ENCODE measurements around the gene SLC25A26. TPM values are rescaled to one million over a fixed set of nuclear protein-coding genes. Genes with fewer than 3 reads are reported as not detected.

SLC25A26 gene
- polyA plus RNA-seq, 1 donor (not counting 4 experiments of a cell fraction or from before 2014, with no cell fraction given) = 25.2 TPM

DNA sequence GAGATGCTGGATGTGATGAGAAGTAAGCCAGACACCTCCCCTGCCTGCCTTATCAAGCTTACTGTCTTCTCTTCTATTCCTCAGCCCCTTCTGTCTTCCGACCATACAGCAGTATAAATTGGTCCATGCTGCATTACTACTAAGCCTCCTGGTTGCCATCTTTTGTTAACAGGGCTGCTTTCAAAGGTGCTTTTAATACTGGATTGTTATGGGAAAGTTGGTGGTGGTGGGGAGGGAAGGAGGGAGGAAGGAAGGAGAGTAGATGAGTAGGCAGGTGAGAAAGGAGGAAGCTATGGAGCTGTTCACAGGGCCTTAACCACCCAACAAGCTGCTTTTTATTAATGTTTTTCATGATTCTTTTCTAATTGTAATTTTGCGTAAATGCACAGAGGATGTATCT, 114.9 kb downstream of the SLC25A26 start:
- TF ChIP-seq EZH2 (IDR thresholded peaks at IDR 0.05; ENCODE audit: low read length) = no peak
- TF ChIP-seq, protein P1, sequence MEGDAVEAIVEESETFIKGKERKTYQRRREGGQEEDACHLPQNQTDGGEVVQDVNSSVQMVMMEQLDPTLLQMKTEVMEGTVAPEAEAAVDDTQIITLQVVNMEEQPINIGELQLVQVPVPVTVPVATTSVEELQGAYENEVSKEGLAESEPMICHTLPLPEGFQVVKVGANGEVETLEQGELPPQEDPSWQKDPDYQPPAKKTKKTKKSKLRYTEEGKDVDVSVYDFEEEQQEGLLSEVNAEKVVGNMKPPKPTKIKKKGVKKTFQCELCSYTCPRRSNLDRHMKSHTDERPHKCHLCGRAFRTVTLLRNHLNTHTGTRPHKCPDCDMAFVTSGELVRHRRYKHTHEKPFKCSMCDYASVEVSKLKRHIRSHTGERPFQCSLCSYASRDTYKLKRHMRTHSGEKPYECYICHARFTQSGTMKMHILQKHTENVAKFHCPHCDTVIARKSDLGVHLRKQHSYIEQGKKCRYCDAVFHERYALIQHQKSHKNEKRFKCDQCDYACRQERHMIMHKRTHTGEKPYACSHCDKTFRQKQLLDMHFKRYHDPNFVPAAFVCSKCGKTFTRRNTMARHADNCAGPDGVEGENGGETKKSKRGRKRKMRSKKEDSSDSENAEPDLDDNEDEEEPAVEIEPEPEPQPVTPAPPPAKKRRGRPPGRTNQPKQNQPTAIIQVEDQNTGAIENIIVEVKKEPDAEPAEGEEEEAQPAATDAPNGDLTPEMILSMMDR (optimal IDR thresholded peaks at IDR 0.05 in 1 of 3, IDR thresholded peaks at IDR 0.05 in 1 of 3, conservative IDR thresholded peaks at IDR 0.05 in 1 of 3; ENCODE audit: extremely low read depth in 1 of 3, insufficient read depth in 2 of 3, low read length in 3 of 3) = no peak
- no peaks in the 10 kb centered on the region for H3K79me2 ChIP-seq (ENCODE audit: control insufficient read depth, insufficient read depth, low read length)
- H4K20me1 ChIP-seq (ENCODE audit: control insufficient read depth, extremely low read depth, insufficient read depth, low read length) = no peaks in the 10 kb centered on the region
- no peak overlapping the region for H3K4me3 ChIP-seq (ENCODE audit: control insufficient read depth in 2 of 3, extremely low read depth in 1 of 3, insufficient read depth in 2 of 3, low read depth in 1 of 3, low read length in 3 of 3)
- H2AFZ ChIP-seq (ENCODE audit: control insufficient read depth, low read length) = no peak overlapping the region
- H3K27me3 ChIP-seq (ENCODE audit: control insufficient read depth, extremely low read depth, insufficient read depth, low read length) = no peaks in the 10 kb centered on the region
- dilution Hi-C loops (cut with MboI; ENCODE audit: extremely low pct_ligation_motif_present, low sequenced_read_pairs) = no loop called here
- no peaks in the 10 kb centered on the region for H3K4me1 ChIP-seq (ENCODE audit: control insufficient read depth, extremely low read depth, insufficient read depth, low read length)
- no peaks in the 10 kb centered on the region for H3K36me3 ChIP-seq (ENCODE audit: control insufficient read depth in 2 of 2, extremely low read depth in 1 of 2, insufficient read depth in 2 of 2, low read length in 2 of 2)
- H3K9me3 ChIP-seq (ENCODE audit: control insufficient read depth, low read depth, low read length) = no peaks in the 10 kb centered on the region
- H3K9ac ChIP-seq (ENCODE audit: control insufficient read depth, extremely low read depth, insufficient read depth, low read length) = no peak overlapping the region
- FAIRE-seq (no peak), DNase-seq (ENCODE audit: low read depth, low spot score) (no peak)
- H3K9me1 ChIP-seq (ENCODE audit: control insufficient read depth, extremely low read depth, insufficient read depth, low read length) = no peaks in the 10 kb centered on the region
- no peak overlapping the region for H3K4me2 ChIP-seq (ENCODE audit: control insufficient read depth, extremely low read depth, insufficient read depth, low read depth, low read length)
- no peak overlapping the region for H3K27ac ChIP-seq (ENCODE audit: control insufficient read depth, insufficient read depth, low read length)

DNA sequence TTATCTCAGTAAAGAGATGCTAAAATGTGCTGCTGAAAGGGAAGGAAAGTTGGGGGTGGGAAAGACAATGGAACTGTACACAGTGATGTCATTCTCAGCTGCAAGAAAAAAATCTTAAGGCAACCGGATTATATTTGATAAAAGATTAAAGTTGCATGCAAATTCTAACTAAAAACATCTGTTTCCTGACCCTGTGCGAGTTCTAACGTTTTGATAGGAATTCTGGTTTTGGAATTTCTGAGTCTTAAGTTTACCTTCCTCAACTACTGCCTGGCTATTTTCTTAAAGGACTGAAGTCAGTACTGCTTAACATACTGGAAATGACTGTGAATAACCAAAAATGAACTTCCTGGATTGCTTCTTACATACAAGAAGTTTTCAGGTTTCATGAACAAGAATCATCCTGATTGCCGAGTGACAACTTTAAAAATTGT, 115.5 kb downstream of the SLC25A26 start:
- no peaks in the 10 kb centered on the region for H3K9me1 ChIP-seq (ENCODE audit: control insufficient read depth, extremely low read depth, insufficient read depth, low read length)
- H3K4me3 ChIP-seq (ENCODE audit: control insufficient read depth in 2 of 3, extremely low read depth in 1 of 3, insufficient read depth in 2 of 3, low read depth in 1 of 3, low read length in 3 of 3) = no peak overlapping the region
- TF ChIP-seq, protein P1 (optimal IDR thresholded peaks at IDR 0.05 in 1 of 3, IDR thresholded peaks at IDR 0.05 in 1 of 3, conservative IDR thresholded peaks at IDR 0.05 in 1 of 3; ENCODE audit: extremely low read depth in 1 of 3, insufficient read depth in 2 of 3, low read length in 3 of 3) = no peak
- TF ChIP-seq EZH2 (IDR thresholded peaks at IDR 0.05; ENCODE audit: low read length) = no peak
- no peaks in the 10 kb centered on the region for H3K9me3 ChIP-seq (ENCODE audit: control insufficient read depth, low read depth, low read length)
- no peak overlapping the region for H2AFZ ChIP-seq (ENCODE audit: control insufficient read depth, low read length)
- H3K36me3 ChIP-seq (ENCODE audit: control insufficient read depth in 2 of 2, extremely low read depth in 1 of 2, insufficient read depth in 2 of 2, low read length in 2 of 2) = no peaks in the 10 kb centered on the region
- no peaks in the 10 kb centered on the region for H3K79me2 ChIP-seq (ENCODE audit: control insufficient read depth, insufficient read depth, low read length)
- no peak overlapping the region for H3K4me2 ChIP-seq (ENCODE audit: control insufficient read depth, extremely low read depth, insufficient read depth, low read depth, low read length)
- no peaks in the 10 kb centered on the region for H3K4me1 ChIP-seq (ENCODE audit: control insufficient read depth, extremely low read depth, insufficient read depth, low read length)
- no peaks in the 10 kb centered on the region for H3K27me3 ChIP-seq (ENCODE audit: control insufficient read depth, extremely low read depth, insufficient read depth, low read length)
- dilution Hi-C loops (cut with MboI; ENCODE audit: extremely low pct_ligation_motif_present, low sequenced_read_pairs) = no loop called here
- no peak for DNase-seq (ENCODE audit: low read depth, low spot score)
- no peak for FAIRE-seq
- H3K9ac ChIP-seq (ENCODE audit: control insufficient read depth, extremely low read depth, insufficient read depth, low read length) = no peak overlapping the region
- no peaks in the 10 kb centered on the region for H4K20me1 ChIP-seq (ENCODE audit: control insufficient read depth, extremely low read depth, insufficient read depth, low read length)
- H3K27ac ChIP-seq (ENCODE audit: control insufficient read depth, insufficient read depth, low read length) = no peak overlapping the region
